GM23248 (cell line): Measurements from ENCODE around the gene CADM1. TPM values are rescaled to one million over a fixed set of nuclear protein-coding genes. Genes with fewer than 3 reads are reported as not detected.

ENCODE experiments used
- DNase-seq: peaks from one replicate; pipeline ENCODE4 v3.0.0-alpha.2; 2015
- H2AFZ ChIP-seq: fragments of 200-600 bp; sonication (generic); 2 replicates; pipeline ENCODE4 v1.6.1; 2016; ENCODE audit warnings: antibody characterized with exemption
- H3F3A ChIP-seq: fragments of 200-600 bp; sonication (generic); 2 replicates; pipeline ENCODE4 v1.6.1; 2016; ENCODE audit warnings: mild to moderate bottlenecking, antibody characterized with exemption, mixed run types; ENCODE audit not compliant: insufficient read depth
- H3K27ac ChIP-seq: fragments of 200-600 bp; sonication (generic); 2 replicates; pipeline ENCODE4 v1.5.1; 2016; ENCODE audit warnings: mild to moderate bottlenecking
- H3K27me3 ChIP-seq: fragments of 200-600 bp; sonication (generic); replicated peaks from 2 replicates; pipeline ENCODE4 v1.6.1; 2016; ENCODE audit warnings: mild to moderate bottlenecking; ENCODE audit not compliant: insufficient read depth
- H3K36me3 ChIP-seq: fragments of 200-600 bp; sonication (generic); 2 replicates; pipeline ENCODE4 v1.6.1; 2016; ENCODE audit warnings: low read depth, mild to moderate bottlenecking
- H3K4me1 ChIP-seq: fragments of 200-600 bp; sonication (generic); 2 replicates; pipeline ENCODE4 v1.6.1; 2016; ENCODE audit warnings: mild to moderate bottlenecking; ENCODE audit not compliant: insufficient read depth
- H3K4me2 ChIP-seq: fragments of 200-600 bp; sonication (generic); one replicate; pipeline ENCODE4 v1.6.1; 2016; ENCODE audit warnings: mild to moderate bottlenecking; ENCODE audit not compliant: unreplicated experiment
- H3K4me3 ChIP-seq: fragments of 200-600 bp; sonication (generic); 2 replicates; pipeline ENCODE4 v1.5.1; 2016; ENCODE audit warnings: mild to moderate bottlenecking
- H3K79me2 ChIP-seq: fragments of 200-600 bp; sonication (generic); 2 replicates; pipeline ENCODE4 v1.6.1; 2016; ENCODE audit warnings: mild to moderate bottlenecking; ENCODE audit not compliant: insufficient read depth
- H3K9ac ChIP-seq: fragments of 200-600 bp; sonication (generic); 2 replicates; pipeline ENCODE4 v1.6.1; 2016; ENCODE audit warnings: mild to moderate bottlenecking
- H3K9me2 ChIP-seq: fragments of 200-600 bp; sonication (generic); 2 replicates; pipeline ENCODE4 v1.6.1; 2016; ENCODE audit warnings: mixed run types, mild to moderate bottlenecking, moderate library complexity; ENCODE audit not compliant: insufficient read depth
- H3K9me3 ChIP-seq: fragments of 200-600 bp; sonication (generic); one replicate; pipeline ENCODE4 v1.6.1; 2017; ENCODE audit warnings: low read depth
- H4K20me1 ChIP-seq: fragments of 200-600 bp; sonication (generic); 2 replicates; pipeline ENCODE4 v1.6.0; 2016; ENCODE audit not compliant: insufficient read depth
- EZH2 ChIP-seq: fragments of 200-600 bp; sonication (generic); IDR thresholded peaks from 2 replicates; pipeline ENCODE4 v1.6.1; 2018; ENCODE audit warnings: antibody characterized with exemption, mild to moderate bottlenecking; ENCODE audit not compliant: insufficient read depth, poor library complexity, severe bottlenecking
- EZH2phosphoT487 ChIP-seq: fragments of 200-600 bp; sonication (generic); IDR thresholded peaks from 2 replicates; pipeline ENCODE4 v1.6.1; 2018; ENCODE audit warnings: antibody characterized with exemption, moderate library complexity, mild to moderate bottlenecking, low read depth; ENCODE audit not compliant: insufficient read depth
- WGBS, 2 experiments: methylation state at CpG; one replicate each; pipeline ENCODE4 v1.1.6; 2015 to 2017; ENCODE audit warnings: low lambda C conversion rate in 2 of 2, low coverage in 1 of 2; ENCODE audit errors: missing lambda C conversion rate in 2 of 2; 5-methylcytosine and 5-hydroxymethylcytosine counted together
- in situ Hi-C: fragments of 300-500 bp; cut with MboI; formaldehyde crosslinking; loops from 2 replicates; pipeline ENCODE4 v1.15.0; 2020
- polyA plus RNA-seq: library from polyadenylated mRNA; unstranded; fragments of >200 nt; fragmentation: Nextera tagmentation; extraction: Ambion mirVana; gene quantifications from 2 replicates; pipeline ENCODE4 v1.2.1, GENCODE V29; 2016
- total RNA-seq: library from RNA; depleted of rRNA; stranded (reverse); fragments of >200 nt; shearing (Covaris generic); gene quantifications from 2 replicates; pipeline ENCODE4 v1.2.3, GENCODE V29; 2014

The CADM1 gene
- total and polyA plus RNA-seq, 2 experiments from 2014 or later, result 0.83 to 1.4 TPM

- Histone ChIP-seq H3K27ac (no peak overlapping the region), H3K4me2 (no peak overlapping the region), H4K20me1 (no peaks in the 10 kb centered on the region), H3K9me2 (no peaks in the 10 kb centered on the region), H3K9ac (no peak overlapping the region), H3K27me3 (no peaks in the 10 kb centered on the region), H3K79me2 (no peaks in the 10 kb centered on the region), H3K4me3 (no peak overlapping the region), H3K9me3 (no peaks in the 10 kb centered on the region), H3F3A (peaks cover 6% of the 10 kb centered on the region; the same call in 1 of the 2 replicates), H2AFZ (no peak overlapping the region), H3K36me3 (no peaks in the 10 kb centered on the region), H3K4me1 (peaks cover 13% of the 10 kb centered on the region)
- TF ChIP-seq EZH2 (no peak), EZH2phosphoT487 (no peak)
- 87 to 90% methylated on average over 8 of the region's 8 CpGs for WGBS, 2 experiments
- DNase-seq, result no peak
- in situ Hi-C loops, result no loop called here
These were observed 286.4 kb downstream of the CADM1 start for GRCh38 chr11:115217726-115218311.

GRCh38 chr11:115215694-115216617 is 288.3 kb downstream of the CADM1 start:
- DNase-seq, result peak; percentile 19
- no peaks in the 10 kb centered on the region for H4K20me1 ChIP-seq
- H3F3A ChIP-seq, result no peaks in the 10 kb centered on the region
- H3K4me2 ChIP-seq, result no peak overlapping the region
- 66 to 67% methylated on average over 11 of the region's 11 CpGs for WGBS, 2 experiments
- no peak overlapping the region for H3K27ac ChIP-seq
- in situ Hi-C loops, result no loop called here
- H3K4me3 ChIP-seq, result no peak overlapping the region
- no peaks in the 10 kb centered on the region for H3K27me3 ChIP-seq
- no peaks in the 10 kb centered on the region for H3K4me1 ChIP-seq
- no peak overlapping the region for H3K9ac ChIP-seq
- H3K79me2 ChIP-seq, result no peaks in the 10 kb centered on the region
- H3K9me3 ChIP-seq, result no peaks in the 10 kb centered on the region
- H2AFZ ChIP-seq, result no peak overlapping the region
- no peaks in the 10 kb centered on the region for H3K9me2 ChIP-seq
- H3K36me3 ChIP-seq, result no peaks in the 10 kb centered on the region
- TF ChIP-seq EZH2, result no peak
- no peak for TF ChIP-seq EZH2phosphoT487

DNA sequence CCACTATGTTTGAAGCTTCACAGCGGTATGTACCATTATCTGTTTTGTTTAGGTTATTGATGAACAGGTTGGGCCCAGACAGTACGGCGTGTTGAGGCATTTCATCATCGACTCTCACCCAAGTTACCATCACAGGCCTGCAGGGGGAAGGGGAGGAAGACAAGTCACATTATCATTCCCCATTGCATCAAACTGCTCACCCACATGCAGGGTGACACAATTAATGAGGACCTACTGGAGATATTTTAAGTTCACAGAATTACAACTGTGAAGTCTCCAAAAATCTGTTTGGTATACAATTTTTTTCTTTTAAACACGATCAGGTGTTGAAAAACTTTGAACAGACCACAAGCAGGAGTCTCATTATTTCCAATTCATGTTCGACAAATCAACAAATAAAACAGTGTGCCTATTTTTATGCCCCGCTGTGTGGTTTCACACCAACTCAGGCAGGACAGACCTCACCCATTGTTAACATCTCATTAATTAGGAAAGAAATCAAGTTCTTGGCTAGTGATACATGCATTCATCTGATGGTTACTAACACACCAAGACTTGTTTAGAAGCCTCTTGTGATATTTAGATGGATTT is 289.5 kb downstream of the CADM1 start:
- H3K4me2 ChIP-seq, result no peak overlapping the region
- in situ Hi-C loops, result no loop called here
- 76 to 80% methylated on average over 7 of the region's 7 CpGs for WGBS, 2 experiments

GRCh38 chr11:115213007-115213406 is 291.2 kb downstream of the CADM1 start:
- WGBS, 2 experiments, result 57 to 61% methylated on average over 8 of the region's 8 CpGs
- Histone ChIP-seq H3K9me3 (no peaks in the 10 kb centered on the region), H2AFZ (no peak overlapping the region), H3K27me3 (no peaks in the 10 kb centered on the region), H3K79me2 (no peaks in the 10 kb centered on the region), H3K4me1 (no peaks in the 10 kb centered on the region), H3K36me3 (no peaks in the 10 kb centered on the region), H4K20me1 (no peaks in the 10 kb centered on the region), H3K27ac (no peak overlapping the region), H3K4me2 (no peak overlapping the region), H3K9me2 (no peaks in the 10 kb centered on the region), H3K4me3 (no peak overlapping the region), H3K9ac (no peak overlapping the region), H3F3A (no peaks in the 10 kb centered on the region)
- TF ChIP-seq EZH2 (no peak), EZH2phosphoT487 (no peak)
- no peak for DNase-seq
- in situ Hi-C loops, result no loop called here

More for the DNA sequence above, 289.5 kb downstream of the CADM1 start:
- H3K27ac ChIP-seq, result no peak overlapping the region
- H3K9me2 ChIP-seq, result no peaks in the 10 kb centered on the region
- no peak overlapping the region for H3K4me3 ChIP-seq
- H3K27me3 ChIP-seq, result no peaks in the 10 kb centered on the region
- no peaks in the 10 kb centered on the region for H4K20me1 ChIP-seq
- no peak for DNase-seq
- H3K79me2 ChIP-seq, result no peaks in the 10 kb centered on the region
- no peak overlapping the region for H2AFZ ChIP-seq
- no peaks in the 10 kb centered on the region for H3K36me3 ChIP-seq
- TF ChIP-seq EZH2 (no peak), EZH2phosphoT487 (no peak)
- H3K4me1 ChIP-seq, result no peaks in the 10 kb centered on the region
- no peak overlapping the region for H3K9ac ChIP-seq
- H3K9me3 ChIP-seq, result no peaks in the 10 kb centered on the region
- no peaks in the 10 kb centered on the region for H3F3A ChIP-seq
